K562 (cell line): Measurements from ENCODE around the gene RHOT1. TPM values are rescaled to one million over a fixed set of nuclear protein-coding genes. Genes with fewer than 3 reads are reported as not detected.

Source experiments
- AFF4 ChIP-seq: sonication (generic); formaldehyde crosslinking; IDR thresholded peaks from 2 replicates; pipeline ENCODE4 v1.8.0; 2023; ENCODE audit warnings: mild to moderate bottlenecking, missing genetic modification reagents
- BACH1 ChIP-seq: fragments of 200-800 bp; sonication (Bioruptor generic); IDR thresholded peaks from 2 replicates; pipeline ENCODE4 v1.6.1; 2016; ENCODE audit warnings: missing genetic modification characterization, missing compliant biosample characterization
- BRD9 ChIP-seq: fragments of 450-650 bp; IDR thresholded peaks from 2 replicates; pipeline ENCODE4 v1.6.1; 2018; ENCODE audit warnings: low read depth; ENCODE audit not compliant: partially characterized antibody
- ERF ChIP-seq: fragments of 450-650 bp; formaldehyde crosslinking; IDR thresholded peaks from 2 replicates; pipeline ENCODE4 v1.4.0; 2020; ENCODE audit warnings: mild to moderate bottlenecking, mixed read lengths
- FOXP4 ChIP-seq: sonication (generic); formaldehyde crosslinking; IDR thresholded peaks from 2 replicates; pipeline ENCODE4 v1.8.0; 2022; ENCODE audit warnings: mild to moderate bottlenecking, missing genetic modification reagents, borderline replicate concordance
- FUS ChIP-seq: fragments of 200-400 bp; formaldehyde crosslinking; optimal IDR thresholded peaks from 2 replicates; pipeline ENCODE3; 2017; ENCODE audit warnings: low read depth, low read length
- MITF ChIP-seq: IDR thresholded peaks from 2 replicates; pipeline ENCODE4 v1.6.1; 2014; ENCODE audit warnings: antibody characterized with exemption
- MTF1 ChIP-seq: fragments of 250-450 bp; sonication (Bioruptor Pico); IDR thresholded peaks from 2 replicates; pipeline ENCODE4 v1.9.0; 2021; ENCODE audit warnings: moderate library complexity, mild to moderate bottlenecking, inconsistent platforms, borderline replicate concordance
- NCOA2 ChIP-seq, 2 experiments: fragments of 450-650 bp; IDR thresholded peaks; 2 replicates each; pipeline ENCODE4 v1.6.1; 2018; ENCODE audit warnings: mild to moderate bottlenecking in 2 of 2, moderate library complexity in 1 of 2; ENCODE audit not compliant: partially characterized antibody in 2 of 2
- NCOR1 ChIP-seq: fragments of 450-650 bp; IDR thresholded peaks from 2 replicates; pipeline ENCODE4 v1.6.1; 2016; ENCODE audit warnings: mild to moderate bottlenecking, moderate library complexity
- NFE2 ChIP-seq: IDR thresholded peaks from 2 replicates; pipeline ENCODE4 v1.6.1; 2014; ENCODE audit warnings: antibody characterized with exemption, low read depth
- NFYB ChIP-seq: IDR thresholded peaks from 2 replicates; pipeline ENCODE4 v1.6.1; 2011; ENCODE audit warnings: mild to moderate bottlenecking, moderate library complexity; ENCODE audit not compliant: insufficient read length; ENCODE audit errors: extremely low read depth
- PHF20 ChIP-seq: fragments of 450-650 bp; IDR thresholded peaks from 2 replicates; pipeline ENCODE4 v1.6.1; 2018; ENCODE audit not compliant: partially characterized antibody
- XRCC4 ChIP-seq: IDR thresholded peaks from one replicate; pipeline ENCODE4 v1.6.1; 2011; ENCODE audit not compliant: insufficient read depth, insufficient read length; ENCODE audit errors: extremely low read depth
- ZNF324 ChIP-seq: fragments of 250-450 bp; sonication (Bioruptor Pico); IDR thresholded peaks from 2 replicates; pipeline ENCODE4 v1.4.0; 2020; ENCODE audit warnings: mild to moderate bottlenecking
- ZNF592 ChIP-seq: fragments of 450-650 bp; IDR thresholded peaks from 2 replicates; pipeline ENCODE4 v1.6.1; 2017; ENCODE audit warnings: antibody characterized with exemption, mild to moderate bottlenecking
- polyA plus RNA-seq, 8 experiments: library from polyadenylated mRNA; depleted of rRNA in 4 of 8; stranded (reverse) in 5 of 8; unstranded in 3 of 8; fragments of >200 nt; fragmentation: Nextera tagmentation in 2 of 8; fragmentation: Illumina TruSeq in 1 of 8; extraction: Ambion mirVana in 2 of 8; extraction: Trizol in 1 of 8; gene quantifications; 2 replicates each; pipeline versions ENCODE4 v1.2.1 to v1.2.3, GENCODE V29; 2011 to 2014; ENCODE audit warnings: inconsistent platforms in 1 of 8, missing spikeins in 1 of 8
- total RNA-seq, 7 experiments: library from RNA; depleted of rRNA in 6 of 7; stranded (reverse); fragments of >200 nt in 6 of 7; fragmentation: Illumina TruSeq in 2 of 7; extraction: Trizol in 2 of 7; gene quantifications; 2 replicates each; pipeline versions ENCODE4 v1.2.1 to v1.2.3, GENCODE V29; 2011 to 2021; ENCODE audit warnings: low replicate concordance in 1 of 7

Gene RHOT1
- total and polyA plus RNA-seq, 9 of the 15 experiments (the other 6 are each of a cell fraction or from before 2014, with no cell fraction given): 23.0 to 101 (median 32.2) TPM

- TF ChIP-seq PHF20: peak; percentile 81
- no peak for TF ChIP-seq MTF1 (CRISPR knock-in tag)
- no peak for TF ChIP-seq ZNF324 (CRISPR knock-in tag)
- peak; percentile 71; the same call in 1 of the 2 replicates for TF ChIP-seq MITF
- no peak for TF ChIP-seq NCOR1
- no peak for TF ChIP-seq XRCC4
- no peak for TF ChIP-seq FUS
- no peak for TF ChIP-seq BACH1 (tag)
- no peak for TF ChIP-seq AFF4 (CRISPR knock-in tag)
- TF ChIP-seq NFYB: no peak
- no peak for TF ChIP-seq NCOA2 (IDR thresholded peaks at IDR 0.05; ENCODE audit: partially characterized antibody in 2 of 2)
- no peak for TF ChIP-seq FOXP4 (CRISPR knock-in tag)
- no peak for TF ChIP-seq BRD9
- TF ChIP-seq NFE2: 0 out of 2 replicates have a peak, but pooled peaks have one; percentile 13
- no peak for TF ChIP-seq ERF (CRISPR knock-in tag)
- no peak for TF ChIP-seq ZNF592
Observed at GRCh38 chr17:32127158-32127897, 15.0 kb upstream of the RHOT1 start (continued).
